SH-SY5Y (cell line): ENCODE results near the gene SYT2.

Experiments used
- GATA2 ChIP-seq: IDR thresholded peaks from 2 replicates; pipeline ENCODE4 v1.6.1; 2011; ENCODE audit warnings: mild to moderate bottlenecking, low read depth, low read length
- GATA3 ChIP-seq: IDR thresholded peaks from 2 replicates; pipeline ENCODE4 v1.6.1; 2011; ENCODE audit warnings: low read depth, mild to moderate bottlenecking, low read length, moderate library complexity

The SYT2 gene

DNA sequence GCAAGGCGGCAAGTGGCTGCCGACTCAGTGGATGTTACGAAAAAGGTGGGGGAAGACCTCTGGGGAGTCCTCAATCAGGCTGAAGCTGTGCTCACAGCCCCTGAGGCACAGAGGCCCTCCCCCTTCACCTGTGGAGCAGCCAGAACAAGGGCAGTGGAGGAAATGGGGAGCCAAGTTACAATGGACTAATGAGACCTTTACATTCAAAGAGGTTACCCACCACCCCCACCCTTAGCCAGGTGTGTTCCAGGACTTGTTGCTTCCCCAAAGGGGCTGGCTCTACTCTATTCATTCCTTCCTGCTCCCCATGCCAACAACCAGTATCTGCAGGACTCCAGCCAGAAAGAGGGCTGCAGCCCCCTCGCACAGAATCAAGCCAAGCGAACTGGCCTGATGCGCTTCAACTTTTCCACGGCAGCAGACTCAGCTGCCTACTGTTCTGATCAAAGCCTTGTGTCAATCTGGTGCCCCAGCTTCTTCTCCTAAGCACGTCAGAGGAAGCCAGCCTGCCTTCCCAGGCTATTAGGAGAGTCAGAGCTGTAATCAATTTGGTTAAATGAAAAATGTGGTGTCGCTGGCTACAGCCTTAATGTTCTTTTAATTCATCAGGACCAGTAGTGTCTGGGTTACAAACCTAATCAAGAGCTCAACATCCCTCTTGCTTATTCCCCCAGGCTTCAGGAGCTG lies 1.8 kb upstream of the SYT2 start:
- TF ChIP-seq GATA3 (no peak), GATA2 (no peak)

GRCh38 chr1:202709276-202710041 lies 795 bp downstream of the SYT2 start:
- TF ChIP-seq GATA3 (no peak), GATA2 (no peak)

GRCh38 chr1:202708456-202709275 lies 1.6 kb downstream of the SYT2 start:
- TF ChIP-seq GATA2 = no peak
- no peak for TF ChIP-seq GATA3

DNA sequence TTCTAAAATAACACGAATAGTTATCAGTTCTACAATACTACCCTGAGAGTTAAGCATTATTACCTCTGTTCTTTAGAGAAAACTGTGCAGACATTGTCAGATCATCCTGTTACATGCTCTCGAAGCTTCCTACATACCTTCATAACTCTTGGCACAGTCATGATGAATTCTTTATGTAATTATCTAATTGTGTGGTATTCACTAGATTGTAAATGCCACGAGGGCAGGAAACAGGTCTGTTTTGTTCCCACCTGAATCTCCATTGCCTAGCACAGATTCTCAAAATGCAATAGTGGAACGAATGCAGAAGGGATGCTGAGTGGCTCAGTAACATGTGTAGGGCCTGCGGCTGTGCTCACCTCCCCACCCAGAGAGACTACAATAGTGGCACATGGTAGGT lies 3.4 kb downstream of the SYT2 start:
- TF ChIP-seq GATA2 (no peak), GATA3 (no peak)

- TF ChIP-seq GATA2 (no peak), GATA3 (no peak)
These were observed 5.7 kb downstream of the SYT2 start for GRCh38 chr1:202704601-202705000.

GRCh38 chr1:202703191-202703590 lies 7.1 kb downstream of the SYT2 start:
- TF ChIP-seq GATA3 = no peak
- no peak for TF ChIP-seq GATA2

GRCh38 chr1:202702088-202702487 lies 8.2 kb downstream of the SYT2 start:
- TF ChIP-seq GATA3 (no peak), GATA2 (no peak)

DNA sequence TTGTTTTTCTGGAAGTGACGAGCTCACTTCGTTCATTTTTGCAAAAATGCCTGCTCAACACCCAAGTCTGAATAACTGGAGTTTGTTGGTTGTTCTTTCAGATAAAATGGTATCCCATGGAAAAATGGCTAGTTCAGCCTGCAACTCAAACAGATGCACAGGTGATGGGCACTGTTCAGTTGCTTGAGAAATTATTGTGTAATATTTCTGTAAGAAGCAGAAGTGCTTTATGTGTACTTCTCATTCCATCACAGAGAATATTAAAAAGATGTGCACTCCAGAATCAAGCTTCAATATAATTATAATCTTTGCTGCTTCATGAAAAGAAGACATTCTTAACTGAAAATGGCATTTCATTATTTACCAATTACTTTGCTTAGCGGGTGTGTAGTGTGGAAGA lies 9.1 kb downstream of the SYT2 start:
- TF ChIP-seq GATA2 = no peak
- no peak for TF ChIP-seq GATA3

GRCh38 chr1:202700061-202700460 lies 10.2 kb downstream of the SYT2 start:
- no peak for TF ChIP-seq GATA3
- TF ChIP-seq GATA2 = no peak

DNA sequence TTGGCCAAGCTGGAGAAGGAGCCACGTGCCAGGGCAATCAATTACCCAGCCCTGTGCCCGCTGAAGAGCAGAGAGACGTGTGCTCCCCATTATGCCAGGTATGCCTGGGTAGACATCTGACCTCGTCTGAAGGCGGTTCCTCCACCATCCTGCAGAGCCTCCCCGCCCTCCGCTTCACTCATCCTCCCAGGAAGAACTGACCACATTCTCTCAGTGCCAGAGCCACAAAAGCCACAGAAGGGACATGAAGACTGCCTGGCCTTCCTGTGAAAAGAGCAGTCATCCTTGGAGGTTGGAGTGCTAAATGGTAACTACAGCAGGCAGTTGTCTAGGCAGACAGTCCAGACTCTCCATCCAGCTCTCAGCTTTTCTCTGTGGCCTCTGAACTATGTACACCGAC lies 12.0 kb downstream of the SYT2 start:
- no peak for TF ChIP-seq GATA2
- no peak for TF ChIP-seq GATA3

DNA sequence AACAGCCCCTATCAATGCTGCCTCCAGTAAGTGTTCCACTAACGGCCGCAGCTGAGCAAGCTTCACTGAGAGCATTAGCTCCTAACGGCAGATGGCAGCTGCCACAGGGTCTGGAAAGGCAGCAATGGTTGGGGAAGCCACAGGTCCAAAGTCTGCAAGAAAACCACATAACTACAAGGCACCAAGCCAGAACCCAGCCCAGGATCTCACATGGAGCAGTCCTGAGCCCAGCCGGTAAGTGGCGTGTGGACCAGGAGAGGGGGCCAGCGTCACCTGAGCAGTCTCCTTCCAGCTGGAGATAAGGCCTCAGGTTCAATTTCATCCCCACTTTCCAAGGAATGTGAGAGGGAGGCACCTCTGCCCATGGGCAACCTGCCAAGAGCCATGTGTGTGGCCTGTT lies 13.2 kb downstream of the SYT2 start:
- TF ChIP-seq GATA2 (no peak), GATA3 (no peak)

GRCh38 chr1:202694314-202694713 lies 15.9 kb downstream of the SYT2 start:
- TF ChIP-seq GATA2 (no peak), GATA3 (no peak)

- TF ChIP-seq GATA2 (no peak), GATA3 (no peak)
These were observed 17.2 kb downstream of the SYT2 start for GRCh38 chr1:202692959-202693555.

GRCh38 chr1:202691816-202692215 lies 18.4 kb downstream of the SYT2 start:
- TF ChIP-seq GATA3 (no peak), GATA2 (no peak)
